GM21717 (cell line): ENCODE measurements around the gene WDR33.

Source experiments
- ATAC-seq: cut with Tn5 transposase; IDR thresholded peaks from one replicate; pipeline ENCODE4 v1.9.1; 2021; ENCODE audit warnings: mild to moderate bottlenecking, moderate library complexity; ENCODE audit not compliant: unreplicated experiment

The WDR33 gene

DNA sequence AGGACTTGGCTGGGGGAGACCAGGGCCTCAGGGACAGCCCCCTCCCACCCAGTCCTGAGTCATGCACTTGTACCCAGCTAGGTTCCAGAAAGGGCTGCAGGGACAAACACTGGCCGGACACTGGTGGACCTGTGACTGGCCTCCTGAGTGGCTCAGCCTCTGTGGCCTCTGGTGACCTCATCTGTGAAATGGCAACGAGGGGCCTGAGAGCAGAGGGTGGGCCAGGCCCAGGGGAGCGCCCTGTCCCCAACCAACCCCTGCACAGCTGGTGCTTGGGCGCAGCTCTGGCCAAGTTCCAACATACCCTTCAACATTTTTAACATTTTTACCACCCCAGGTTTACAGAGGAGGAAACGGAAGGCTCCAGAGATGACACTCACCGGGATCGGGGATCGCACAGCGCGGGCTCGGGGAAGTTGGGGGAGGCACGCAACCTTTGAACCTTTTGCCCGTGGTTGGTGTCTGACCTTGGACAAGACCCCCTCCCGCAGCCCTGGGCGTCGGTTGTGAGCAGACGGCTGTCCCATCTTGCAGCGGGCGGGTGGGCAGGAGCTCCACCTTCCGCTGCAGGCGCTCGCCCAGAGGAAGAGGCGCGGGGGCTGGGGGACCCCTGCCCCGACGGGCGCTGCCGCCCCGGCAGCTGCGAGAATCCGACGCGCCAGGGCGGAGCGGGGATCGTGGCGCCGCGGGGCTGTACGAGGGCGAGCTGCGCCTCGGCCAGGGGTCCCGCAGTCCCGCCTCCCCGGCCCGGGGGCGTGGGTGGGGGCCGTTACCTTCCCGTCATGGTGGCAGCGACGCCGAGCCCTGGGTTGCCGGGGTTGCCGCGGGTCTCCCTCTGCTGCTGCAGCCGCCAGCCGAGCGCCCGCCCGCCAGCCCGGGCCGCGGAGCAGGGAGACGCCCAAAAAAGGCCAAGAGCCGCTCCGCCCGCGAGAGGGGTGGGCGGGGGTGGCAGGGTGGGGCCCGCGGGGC lies 136.4 kb downstream of the WDR33 start:
- no peak for ATAC-seq

DNA sequence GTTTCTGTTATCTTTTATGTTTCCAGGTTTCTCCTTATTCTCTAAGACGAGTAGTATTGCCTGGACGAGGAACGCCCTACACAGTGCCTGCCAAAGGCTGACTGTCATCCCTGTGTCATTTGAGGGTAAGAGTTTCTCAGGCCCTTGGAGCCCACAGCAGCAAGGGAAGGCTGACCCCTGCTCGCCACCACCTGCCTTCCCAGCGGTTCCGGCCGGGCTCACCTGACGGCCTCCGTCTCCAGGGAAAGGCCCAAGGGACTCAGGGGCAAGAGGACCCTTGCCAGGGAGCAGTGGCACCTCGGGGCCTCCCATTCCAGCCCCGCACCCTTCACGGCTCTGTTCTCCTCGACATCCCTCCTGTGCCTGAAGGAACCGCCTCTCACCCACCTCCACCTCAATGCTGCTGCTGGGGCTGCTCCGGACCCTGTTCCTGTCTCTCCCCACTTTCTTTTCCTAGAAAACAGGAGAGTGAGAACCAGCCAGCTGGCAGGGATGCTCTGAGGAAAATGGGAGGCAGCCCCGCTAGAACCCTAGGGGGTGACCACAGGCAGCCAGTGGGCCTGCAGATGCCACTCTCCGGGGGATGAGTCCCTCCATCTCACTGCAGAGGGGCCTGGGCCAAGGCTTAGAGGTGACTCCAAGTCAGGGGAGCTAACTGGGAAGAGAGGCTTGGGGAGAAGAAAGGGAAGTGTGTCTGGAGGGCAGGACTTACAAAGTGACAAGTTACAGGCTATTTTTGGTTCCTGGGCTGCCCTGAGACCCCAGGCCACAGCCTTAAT lies 137.5 kb downstream of the WDR33 start:
- no peak for ATAC-seq

DNA sequence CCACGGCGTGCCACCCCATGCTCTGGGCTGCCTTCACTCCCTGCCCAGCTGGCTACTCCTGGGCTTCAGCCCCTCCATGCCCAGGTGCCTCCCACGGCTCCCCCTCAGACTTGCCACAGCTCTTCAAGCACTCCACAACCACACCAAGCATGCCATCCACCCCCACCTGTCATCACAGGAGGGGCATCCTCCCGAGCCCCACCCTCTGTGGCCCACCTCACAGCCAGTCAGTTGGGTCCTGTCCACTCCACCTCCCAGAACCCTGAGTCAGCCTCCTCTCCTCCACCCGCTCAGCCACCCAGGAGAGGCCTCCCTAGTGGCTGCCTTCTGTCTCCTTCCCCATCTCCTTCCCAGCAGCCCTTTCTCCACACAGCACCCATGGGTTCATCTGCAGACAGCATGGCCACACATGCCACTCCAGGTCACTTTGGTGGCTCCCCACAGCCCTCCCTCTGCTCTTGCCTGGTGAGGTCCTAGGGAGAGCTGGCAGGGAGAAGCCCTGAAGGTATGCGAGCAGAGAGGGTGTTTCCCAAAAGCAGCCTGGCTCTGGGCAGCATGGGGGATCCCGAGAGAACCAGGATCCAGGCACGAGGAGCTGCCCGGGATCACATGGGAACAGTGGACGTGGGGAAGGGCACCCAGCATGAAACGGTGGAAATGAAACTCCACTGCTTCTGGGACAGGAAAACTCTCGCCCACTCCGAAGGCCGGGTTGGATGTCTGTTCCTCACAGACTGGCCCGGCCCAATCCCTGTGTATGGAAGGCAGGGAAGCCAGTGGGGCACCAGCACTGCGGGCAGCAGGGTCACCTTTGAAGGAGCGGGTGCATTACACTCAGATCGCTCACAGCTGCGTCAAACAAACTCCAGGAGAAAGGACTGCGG lies 138.4 kb downstream of the WDR33 start:
- ATAC-seq: no peak

DNA sequence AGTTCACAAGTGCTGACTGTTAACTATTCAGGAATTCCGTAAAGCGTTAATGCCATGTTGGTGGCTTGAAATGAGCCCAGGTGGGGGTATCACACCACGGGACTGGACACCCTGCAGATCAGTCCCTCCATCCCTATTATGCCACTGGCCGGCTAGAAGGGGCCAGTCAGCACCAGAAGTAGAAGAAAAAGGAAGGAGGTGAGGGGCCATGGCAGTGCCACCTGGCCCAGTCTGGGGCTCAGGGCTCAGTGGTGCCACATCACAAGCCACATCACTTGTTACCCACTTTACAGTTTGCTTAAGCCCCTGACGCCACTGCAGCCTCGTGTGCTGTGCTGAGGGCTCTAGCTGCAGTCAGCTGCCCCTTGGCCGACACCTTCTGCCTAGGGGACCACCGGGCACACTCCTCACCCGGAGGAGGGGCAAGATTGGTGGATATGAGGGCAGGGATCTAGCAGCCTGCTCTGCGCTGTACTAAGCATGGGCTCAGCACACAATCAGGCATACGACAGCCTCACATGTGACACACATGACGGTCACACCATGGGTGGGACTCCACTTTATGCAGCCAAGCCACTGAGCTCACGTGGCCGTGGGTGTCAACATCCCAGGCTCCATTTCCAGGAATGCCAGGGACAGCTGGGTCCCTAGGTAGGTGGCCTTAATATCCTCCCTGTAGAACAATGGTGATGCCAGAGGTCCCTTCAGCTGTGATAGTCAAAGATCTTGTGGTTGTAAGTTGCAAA lies 139.2 kb downstream of the WDR33 start:
- ATAC-seq: no peak

DNA sequence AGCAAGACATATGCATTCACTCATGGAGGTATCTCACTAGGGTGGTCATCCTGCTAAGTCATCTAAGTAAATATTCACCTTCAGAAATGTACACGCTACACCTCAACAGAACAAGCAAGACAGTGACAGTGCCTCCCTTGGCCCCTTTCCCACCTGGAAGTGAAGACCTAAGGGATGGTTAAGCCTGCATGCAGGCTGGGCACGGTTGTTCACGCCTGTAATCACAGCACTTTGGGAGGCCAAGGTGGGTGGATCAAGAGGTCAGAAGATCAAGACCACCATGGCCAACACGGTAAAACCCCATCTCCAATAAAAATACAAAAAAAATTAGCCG lies 140.0 kb downstream of the WDR33 start:
- ATAC-seq: no peak

DNA sequence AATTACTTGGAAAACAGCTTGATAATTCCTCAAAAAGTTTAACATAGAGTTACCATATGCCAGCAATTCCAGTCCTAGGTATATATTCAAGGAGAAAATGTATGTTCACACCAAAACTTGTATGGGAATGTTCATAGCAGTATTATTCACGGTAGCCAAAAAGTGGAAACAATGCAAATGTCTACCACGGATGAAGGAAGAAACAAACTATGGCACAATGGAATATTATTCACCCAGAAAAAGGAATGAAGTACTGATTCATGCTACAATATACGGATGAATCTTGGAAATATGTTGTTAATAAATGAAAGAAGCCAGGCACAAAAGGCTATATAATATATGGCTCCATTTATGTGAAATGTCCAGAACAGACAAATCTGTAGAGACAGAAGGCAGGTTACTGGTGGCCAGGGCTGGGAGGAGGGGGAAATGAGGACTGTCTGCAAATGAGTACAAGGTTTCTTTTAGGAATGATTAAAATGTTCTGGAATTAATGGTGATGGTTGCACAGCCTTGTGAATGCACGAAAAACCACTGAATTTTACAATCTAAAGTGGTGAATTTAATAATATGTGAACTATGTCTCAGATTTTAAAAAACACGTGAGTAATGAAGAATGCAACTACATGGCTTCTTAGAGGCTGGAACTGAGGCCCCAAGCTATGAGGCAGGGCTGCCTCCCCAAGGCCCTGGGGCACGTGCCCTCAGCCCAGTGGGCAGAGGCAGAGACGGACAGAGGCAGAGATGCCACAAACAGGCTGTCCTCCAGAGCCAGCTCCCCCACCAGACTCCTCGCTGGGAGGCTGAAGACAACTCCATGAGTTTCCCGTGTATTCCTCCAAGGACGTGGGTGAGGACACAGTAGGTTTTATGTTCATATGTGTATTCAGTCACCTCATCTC lies 140.7 kb downstream of the WDR33 start:
- ATAC-seq: no peak

DNA sequence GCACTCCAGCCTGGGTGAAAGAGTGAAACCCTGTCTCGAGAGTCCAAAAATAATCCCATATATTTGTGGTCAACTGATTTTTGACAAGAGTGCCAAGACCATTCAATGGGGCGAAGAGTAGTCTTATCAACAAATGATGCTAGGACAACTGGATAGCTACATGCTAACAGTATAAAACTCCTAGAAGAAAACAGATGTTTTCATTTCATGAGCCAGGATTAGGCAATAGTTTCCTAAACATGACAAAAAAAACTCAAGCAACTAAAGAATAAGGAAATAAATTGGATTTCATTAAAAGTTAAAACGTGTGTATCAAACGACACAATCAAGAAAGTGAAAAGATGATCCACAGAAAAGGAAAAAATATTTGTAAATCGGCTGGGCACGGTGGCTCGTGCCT lies 141.9 kb downstream of the WDR33 start:
- no peak for ATAC-seq

DNA sequence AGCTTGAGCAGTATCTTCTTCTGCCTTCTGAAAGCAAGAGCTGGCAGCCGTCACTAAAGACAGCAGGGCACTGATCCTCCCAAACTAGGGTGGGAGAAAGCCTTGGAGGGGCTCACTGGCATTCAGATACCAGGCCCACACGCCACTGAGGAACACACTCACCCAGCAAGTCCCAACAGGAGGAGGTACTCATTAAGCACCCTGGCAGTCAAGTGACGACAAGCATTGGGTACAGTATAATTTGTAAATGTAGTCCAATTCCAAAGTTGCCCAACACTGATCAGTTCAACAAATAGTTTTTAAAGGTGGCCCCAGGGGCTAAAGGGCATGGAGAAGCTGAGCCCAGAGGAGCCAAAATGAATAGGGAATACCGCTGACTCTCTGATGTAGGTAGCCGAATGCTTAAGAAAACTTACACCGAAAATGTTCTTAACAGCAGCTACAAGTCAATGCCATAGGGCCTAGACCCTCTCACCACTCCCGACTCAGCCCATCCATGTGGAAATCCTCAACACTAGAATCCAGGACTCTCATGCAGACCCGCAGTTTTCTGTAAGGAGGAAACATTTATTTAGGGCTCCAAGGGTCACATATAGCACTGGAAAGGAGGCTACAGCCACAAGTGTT lies 145.6 kb downstream of the WDR33 start:
- ATAC-seq: no peak

DNA sequence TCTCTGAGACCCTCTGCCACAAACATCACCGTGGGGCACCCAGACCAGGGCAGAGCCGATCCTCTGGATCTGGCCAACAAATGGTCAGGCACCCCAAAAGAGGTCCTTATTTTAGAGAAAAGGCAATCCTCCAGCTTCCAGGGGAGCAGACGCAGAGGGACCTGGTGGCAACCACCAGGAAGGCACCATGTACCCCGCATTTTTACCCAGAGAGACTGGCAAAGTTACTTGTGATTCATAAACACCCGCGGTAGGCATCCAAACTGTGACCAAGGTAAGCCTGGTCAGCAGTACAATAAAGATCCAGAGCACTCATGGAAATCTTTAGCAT lies 146.1 kb downstream of the WDR33 start:
- no peak for ATAC-seq

DNA sequence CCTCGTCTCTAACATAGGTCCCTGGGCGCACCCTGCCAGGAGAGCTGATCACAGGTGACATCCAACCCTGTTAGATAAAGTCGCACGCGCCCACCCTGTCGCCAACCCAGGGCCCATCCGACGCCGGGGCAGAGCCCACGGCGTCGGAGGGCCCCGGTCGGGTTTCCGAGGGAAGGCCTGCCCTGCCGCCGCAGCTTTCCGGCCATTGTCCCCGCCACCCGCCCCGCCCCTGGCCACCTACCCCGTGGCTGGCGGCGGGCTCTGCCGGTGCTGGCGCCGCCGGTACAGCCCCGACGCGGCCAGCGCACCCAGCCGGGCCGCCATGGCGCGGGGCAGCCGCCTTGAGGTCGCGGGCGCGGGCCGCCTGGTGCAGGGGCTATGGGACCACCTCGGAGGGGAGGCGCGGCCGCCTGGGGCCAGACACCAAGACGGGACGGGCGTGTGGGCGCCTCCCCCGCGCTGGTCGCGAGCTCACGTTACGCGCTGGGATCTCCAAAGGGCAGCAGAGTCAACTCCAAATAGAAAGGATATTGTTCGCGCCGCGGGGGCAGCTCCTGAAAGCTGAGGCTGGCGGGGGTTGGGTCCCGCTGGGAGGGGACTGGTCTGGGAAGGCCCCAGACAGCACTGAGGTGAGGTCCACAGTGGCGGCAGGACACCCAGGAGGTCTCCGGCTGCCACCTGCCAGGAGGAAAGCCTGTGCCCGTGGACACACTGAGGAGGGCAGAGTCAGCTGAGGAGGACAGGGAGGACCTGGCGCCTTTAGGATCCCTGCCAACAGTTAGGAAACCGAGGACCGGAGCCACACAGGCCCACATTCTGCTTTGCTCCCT lies 146.7 kb downstream of the WDR33 start:
- no peak for ATAC-seq

DNA sequence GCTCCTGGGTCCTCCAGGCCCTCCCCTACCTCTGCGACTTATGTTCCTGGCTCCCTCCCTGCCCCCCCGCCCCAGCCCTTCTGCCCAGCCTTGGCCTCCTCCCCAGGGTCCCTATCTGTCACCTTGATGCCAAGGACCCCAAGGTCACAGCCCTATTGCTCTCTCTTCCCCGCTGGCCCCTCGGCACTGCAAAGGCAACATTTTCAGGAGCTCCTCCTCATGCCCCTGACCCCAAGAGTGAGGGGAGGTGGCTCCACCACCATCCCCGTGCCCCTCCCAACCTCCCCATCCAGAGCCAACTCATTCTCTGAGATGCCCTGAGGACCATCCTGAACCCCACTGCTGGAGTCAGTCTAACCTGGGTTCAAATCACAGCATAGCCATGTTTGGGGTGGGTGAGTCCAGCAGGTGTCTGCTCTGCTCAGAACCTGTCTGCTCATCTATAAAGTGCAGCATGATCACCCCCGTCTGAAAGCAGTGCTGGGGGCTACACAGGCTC lies 147.4 kb downstream of the WDR33 start:
- ATAC-seq: no peak

DNA sequence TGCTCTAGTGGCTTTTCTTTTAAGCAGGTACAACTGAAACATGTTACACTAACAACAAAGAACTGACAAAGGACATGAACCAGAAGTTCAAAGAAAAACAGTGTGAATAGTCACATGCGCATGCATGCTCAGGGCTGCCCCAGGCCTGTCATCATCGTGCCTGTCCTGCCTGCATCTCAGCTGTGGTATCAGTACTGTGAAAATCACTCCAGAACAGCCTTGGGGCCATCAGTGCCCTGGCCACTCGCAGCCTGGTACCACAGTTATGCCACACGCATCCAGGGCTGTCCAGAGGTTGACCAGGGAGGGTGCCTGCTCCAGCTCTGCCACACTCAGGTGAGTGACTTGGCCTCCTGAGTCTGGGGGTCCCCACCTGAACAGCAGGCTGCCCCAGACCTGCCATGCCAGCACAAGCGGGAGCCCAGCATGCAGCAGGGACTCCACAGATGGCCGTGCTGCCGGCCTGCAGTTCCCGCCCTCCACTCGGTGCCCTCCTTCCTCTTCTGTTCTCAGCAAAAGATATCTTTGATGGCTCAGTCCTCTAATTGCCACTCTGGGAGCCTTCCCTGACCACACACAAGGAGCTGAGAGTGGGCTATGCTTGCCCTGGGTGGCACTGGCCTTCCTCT lies 147.9 kb downstream of the WDR33 start:
- no peak for ATAC-seq

DNA sequence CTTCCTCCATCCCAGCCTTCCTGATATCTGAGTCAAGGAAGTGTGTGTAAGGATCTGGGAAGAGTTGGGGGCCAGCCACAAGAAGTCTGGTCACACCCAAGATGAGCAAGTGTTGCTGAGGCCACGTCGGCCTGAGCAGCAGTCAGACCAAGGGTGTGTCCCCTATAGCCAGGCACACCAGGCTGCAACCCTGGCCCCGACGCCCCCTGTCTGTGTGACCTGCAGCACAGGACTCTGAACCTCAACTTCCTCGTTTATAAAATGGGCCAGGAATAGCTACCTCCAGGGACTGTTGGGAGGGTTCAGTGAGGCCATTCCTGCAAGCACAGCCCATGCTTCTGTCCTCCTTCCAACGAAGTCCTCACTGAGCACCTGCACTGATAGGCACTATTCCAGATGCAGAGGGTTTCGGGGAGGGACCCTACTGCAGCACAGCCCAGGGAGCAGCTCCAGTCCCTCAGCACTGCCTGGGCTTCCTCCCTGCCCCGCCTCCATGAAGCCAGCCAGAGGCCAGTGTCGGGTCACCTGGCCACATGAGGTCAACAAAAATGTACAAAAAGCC lies 148.9 kb downstream of the WDR33 start:
- no peak for ATAC-seq

DNA sequence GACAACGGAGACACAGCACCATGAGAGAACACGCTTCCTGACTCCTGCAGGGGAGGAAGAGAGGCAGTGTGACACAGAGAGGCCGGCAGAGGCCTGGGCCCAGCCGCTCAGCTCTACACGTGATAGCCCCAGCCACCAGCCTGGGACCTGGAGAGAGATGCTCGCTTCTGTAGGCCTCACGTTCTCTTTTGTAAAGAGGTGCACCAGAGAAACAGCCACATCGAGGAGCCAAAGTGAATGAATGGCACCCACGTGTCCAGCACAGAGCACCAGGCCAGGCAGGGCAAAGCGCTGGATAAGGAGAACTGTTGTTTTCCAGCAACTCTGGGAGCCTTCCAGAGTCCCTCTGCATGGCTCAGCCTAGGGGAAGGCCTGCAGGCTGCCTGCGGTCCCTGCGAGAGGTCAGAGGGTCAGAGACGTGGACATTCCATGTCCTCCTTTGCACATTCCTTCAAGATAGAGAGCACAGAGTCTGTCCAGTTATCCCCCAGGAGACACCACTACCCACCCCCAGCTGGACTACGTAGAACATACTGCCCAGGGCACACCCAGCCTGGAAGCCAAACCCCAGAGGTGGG lies 149.8 kb downstream of the WDR33 start:
- no peak for ATAC-seq

DNA sequence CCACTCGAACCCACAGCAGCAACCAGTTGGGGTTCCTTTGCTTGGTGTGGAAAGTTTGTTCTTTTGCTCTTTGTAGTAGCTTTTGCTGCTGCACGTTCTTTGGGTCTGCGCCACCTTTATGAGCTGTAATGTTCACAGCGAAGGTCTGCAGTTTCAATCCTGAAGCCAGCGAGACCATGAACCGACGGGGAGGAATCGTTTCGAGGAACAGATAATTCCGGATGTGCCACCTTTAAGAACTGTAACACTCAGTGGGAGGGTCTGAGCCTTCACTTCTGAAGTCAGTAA lies 150.7 kb downstream of the WDR33 start:
- ATAC-seq: no peak

DNA sequence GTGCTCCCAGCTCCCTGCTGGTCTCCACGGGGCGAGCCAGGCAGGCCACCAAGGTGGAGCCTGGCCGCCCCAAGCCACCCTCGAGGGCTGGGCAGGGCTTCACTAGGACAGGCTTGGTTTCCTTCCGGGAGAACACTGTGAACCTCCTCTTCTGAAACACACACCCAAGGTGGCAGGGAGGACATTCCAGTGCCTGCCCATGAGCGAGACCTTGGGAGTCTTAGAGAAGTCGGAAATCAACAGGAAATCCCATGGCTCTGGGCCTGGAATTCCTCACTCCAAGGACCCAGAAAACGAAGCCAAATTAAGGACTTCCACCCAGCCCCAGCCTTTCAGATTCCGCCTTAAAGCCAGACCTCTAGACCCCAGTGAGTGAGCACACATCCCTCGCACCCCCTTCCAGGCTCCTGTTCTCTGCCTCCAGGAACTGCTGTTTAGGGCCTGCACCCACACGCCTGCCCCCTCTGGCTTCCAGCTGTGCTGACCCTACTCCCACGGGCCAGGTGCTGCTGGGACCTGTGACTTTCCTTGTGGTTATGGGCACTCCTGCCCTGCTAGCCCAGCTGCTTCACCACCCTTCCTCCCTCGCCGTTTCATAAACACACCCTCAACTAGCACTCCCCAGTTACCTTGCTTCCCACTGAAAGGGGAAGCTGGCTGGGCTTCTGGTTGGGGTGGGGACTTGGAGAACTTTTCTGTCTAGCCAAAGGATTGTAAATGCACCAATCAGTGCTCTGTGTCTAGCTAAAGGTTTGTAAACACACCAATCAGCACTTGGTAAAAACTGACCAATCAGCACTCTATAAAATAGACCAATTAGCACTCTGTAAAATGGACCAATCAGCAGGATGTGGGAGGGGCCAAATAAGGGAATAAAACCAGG lies 151.3 kb downstream of the WDR33 start:
- no peak for ATAC-seq
